Stimulated activated CD4-positive, alpha-beta T cell treated with anti-CD3 and anti-CD28 coated beads, Interleukin-1b, Interleukin-23, amount 100 ng/mL, for 4 hours (primary cell): ENCODE results near the gene DPP10.

ENCODE experiments used
- DNase-seq, 2 donors: peaks; one replicate each; pipeline ENCODE4 v3.0.0-alpha.2; 2020; ENCODE audit warnings: low read depth in 2 of 2

DPP10 gene

GRCh38 chr2:114598329-114598728 is 155.9 kb downstream of the DPP10 start:
- DNase-seq, result no peak

DNA sequence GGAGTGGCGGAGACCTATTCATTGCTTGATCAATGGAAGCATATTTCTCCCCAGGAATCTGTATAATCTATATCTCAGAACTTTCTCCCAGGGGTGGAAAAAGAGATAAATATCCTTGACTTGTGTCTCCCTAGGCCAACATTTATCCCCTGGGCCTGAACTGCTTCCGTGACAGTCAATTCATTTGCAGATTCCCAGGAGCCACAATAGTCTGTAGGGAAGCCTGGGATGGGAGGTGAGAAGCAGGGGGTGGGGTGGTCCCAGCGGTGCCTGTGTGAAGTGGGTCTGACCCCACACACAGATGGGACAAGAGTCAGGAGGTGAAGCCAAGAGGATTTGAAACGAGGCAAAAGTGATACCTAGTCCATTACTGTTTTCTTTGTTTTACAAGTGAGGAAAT is 166.8 kb downstream of the DPP10 start:
- no peak for DNase-seq

GRCh38 chr2:114609801-114610200 is 167.4 kb downstream of the DPP10 start:
- no peak for DNase-seq

DNA sequence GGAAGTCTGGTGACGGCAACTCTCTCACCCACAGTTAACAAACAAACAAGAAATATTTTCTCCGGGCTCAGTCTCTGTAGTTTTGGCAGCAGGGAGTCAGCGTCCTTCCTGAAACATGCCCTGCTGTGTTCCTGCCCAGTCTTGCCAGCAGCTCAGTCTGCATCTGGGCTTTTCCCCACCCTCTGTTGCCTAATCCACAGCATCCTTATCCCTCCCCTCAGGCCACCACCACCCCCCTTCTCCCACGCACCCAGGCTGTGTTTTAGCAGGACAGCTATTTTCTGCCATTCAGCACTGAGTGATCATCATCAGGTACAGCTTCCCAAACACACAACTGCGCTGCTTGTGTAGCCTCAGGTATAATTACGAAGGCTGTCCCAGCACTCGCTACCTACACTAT is 168.2 kb downstream of the DPP10 start:
- no peak for DNase-seq

DNA sequence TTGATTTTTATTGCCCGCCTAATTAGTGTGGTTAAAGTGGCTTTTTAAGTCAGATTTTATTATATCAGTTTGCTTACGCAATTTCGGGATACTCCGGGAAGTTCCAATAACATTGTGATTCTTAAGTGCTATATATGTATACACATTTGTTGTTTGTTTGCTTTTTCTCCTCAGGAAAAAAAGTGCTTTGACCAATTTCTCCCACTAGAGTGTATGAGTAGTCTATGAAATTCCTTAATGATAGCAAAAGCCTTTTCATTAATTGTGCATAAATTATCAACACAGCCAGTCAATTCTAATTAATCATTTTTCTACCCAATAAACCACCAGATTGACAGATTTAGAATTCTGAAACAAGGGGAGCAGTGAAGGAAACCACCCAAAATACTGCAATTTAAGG is 172.2 kb downstream of the DPP10 start:
- no peak for DNase-seq

DNA sequence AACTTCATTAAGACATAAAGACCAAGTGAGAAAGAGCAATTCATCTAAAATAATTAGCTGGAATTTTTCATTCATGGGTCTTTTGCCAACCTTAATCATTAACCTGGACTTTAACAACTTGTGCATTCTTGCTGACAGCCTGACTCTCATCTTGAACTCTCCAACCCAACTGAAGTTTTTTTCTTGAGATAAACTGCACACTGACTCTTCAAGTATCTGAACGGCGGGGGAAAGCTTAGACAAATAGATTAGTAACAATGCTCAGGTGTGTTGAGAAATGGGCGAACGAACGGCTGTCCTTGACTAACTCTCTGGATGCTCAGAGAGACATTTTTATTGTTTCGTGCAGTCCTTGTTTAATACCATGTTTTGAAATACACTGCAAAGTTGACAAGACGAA is 186.0 kb downstream of the DPP10 start:
- DNase-seq, result no peak

DNA sequence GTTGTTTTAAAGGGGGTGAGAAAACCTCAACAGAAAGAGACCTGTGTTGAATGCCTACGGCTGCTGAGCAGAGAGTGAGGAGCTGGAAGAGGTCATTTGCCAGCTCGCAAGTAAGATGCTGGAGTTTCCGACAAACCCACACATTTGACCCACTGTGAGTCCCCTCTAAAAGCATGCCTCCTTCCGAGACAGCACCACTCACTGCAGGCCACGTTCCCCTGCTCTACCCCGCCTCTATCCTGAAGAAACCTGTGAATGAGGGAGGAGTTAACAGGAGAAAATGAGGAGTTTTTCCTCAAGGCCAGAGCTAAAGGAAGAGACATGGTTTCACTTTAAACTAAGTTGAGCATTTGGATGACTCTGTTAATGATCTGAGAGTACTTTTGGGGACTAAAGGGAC is 188.7 kb downstream of the DPP10 start:
- no peak for DNase-seq

GRCh38 chr2:114642166-114642770 is 199.8 kb downstream of the DPP10 start:
- no peak for DNase-seq

DNA sequence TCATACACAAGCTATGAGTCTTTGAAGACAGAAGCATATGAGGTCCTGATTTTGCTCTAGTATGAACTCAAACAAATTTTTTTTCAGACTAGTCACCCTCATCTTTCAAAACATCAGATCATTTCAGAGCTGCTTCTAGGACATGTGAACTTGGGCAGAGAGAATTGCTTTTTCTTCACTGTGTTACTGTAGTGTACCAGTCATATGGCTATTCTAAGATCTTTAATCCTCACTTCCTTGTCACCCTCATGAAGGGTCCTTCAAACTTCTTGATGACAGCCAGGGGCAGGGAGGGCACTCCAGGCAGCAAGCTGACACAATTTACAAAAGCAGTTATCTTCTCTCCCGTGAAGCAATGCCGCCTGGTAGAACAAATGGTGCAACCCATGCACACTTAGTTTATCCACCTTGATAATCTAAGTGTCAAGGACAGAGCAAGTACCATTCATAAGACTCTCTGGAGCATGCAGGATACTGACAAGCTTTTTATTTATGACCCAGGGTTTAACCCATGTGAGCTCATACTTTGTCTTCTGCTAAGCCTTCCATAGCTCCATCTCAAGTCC is 200.6 kb downstream of the DPP10 start:
- no peak for DNase-seq

- DNase-seq, result no peak
These were observed 209.5 kb downstream of the DPP10 start for GRCh38 chr2:114651933-114652332.

DNA sequence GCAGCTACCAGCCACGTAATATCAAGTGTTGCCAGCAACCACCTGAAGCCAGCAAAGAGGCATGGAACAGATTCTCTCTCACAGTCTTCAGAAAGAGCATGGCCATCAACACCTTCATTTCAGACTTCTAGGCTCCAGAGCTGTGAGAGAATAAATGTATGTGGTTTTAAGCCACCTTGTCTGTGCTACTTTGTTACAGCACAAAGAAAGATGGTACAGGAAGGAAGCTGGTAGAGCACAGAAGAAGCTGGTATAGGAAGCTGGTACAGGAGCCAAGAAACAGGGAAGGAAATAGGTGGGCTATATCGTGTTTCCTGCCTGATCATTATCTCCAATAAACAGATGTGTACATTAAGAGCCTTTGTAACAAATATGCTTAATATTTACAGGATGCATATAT is 217.4 kb downstream of the DPP10 start:
- DNase-seq, result no peak

- peak in 1 of 2 donors; percentile 1 for DNase-seq
These were observed 219.8 kb downstream of the DPP10 start for GRCh38 chr2:114661971-114662939.

- no peak for DNase-seq
These were observed 226.0 kb downstream of the DPP10 start for GRCh38 chr2:114668415-114668814.

GRCh38 chr2:114683251-114683650 is 240.8 kb downstream of the DPP10 start:
- no peak for DNase-seq

- no peak for DNase-seq
These were observed 242.0 kb downstream of the DPP10 start for GRCh38 chr2:114684403-114684802.

DNA sequence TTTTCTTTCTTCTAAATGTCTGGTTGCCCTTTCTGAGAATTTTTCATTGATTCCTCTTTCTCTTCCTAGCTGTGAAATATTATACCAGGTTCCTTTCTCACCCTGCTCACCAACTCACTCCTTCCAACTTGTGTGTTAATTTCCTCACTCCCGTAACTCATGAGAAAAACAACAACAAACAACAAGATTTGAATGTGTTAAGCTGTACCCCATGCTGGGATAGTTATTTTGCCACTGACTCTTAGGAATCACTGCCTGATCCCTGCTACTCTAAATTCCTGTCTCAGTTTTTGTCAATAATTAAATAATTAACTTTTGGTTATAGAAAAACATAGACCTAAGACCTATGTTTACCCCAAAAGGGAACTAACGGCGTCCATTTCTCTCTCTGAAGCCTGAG is 242.7 kb downstream of the DPP10 start:
- no peak for DNase-seq

DNA sequence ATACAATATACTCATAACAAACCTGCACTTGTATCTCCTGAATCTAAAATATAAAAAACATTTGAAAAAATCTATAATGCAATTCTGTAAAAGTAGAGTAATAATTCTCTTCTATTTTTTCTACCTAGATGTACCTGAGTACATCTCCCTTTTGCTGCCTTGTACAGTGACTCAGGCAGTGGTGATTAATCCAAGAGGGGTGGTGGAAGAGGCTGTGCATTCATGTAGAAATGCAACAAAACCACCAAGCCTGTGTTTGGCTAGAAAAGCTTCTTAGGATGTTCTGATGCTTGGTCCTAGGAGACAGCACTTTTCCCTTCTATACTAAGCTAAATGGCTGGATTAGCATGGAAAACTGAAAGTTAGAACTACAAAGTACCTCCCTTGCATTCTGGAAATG is 245.8 kb downstream of the DPP10 start:
- no peak for DNase-seq

DNA sequence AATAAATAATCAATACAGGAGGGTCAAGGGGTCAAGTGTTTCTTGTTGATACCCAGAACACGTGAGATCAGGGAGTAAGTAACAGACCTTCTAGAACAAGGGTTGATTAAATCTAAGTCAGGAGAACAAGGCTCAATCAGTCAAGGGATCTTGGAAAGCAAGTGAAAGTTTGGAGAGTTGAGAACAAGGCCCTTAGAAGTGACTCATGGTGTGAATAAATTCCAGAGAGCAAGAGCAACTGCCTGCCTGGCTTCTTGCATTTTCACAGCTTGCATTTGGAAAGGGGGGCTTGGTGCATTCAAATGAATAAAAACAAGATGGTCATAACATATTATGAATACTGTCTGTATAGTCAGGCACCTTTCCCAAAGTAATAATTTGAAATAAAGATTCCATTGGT is 256.1 kb downstream of the DPP10 start:
- DNase-seq, result no peak

DNA sequence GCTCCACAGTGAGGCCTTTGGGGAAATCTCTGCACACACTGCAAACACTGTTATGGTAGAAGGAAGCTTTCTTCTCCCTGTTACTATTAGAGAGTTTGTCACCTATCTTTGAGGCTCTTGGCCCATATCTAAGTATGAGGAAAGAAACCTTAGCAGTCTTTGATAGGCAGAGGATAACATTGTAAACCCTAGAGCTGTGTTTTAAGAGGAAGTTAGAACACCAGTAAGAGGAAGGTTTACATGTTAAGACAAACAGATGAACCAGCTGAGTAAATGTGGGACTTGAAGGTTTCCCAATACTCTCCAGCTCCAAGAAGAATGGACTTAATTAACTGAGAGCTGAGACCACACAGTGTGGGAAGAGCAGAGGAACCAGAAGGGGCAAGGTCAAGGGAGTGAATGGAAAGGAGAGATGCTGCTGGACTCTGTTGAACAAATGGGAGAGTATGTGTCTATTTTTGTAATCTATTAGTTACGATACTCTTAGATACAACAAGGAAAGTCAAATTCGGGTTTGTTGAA is 257.0 kb downstream of the DPP10 start:
- DNase-seq, result no peak

GRCh38 chr2:114700440-114700839 is 258.0 kb downstream of the DPP10 start:
- no peak for DNase-seq

GRCh38 chr2:114709936-114710850 is 267.8 kb downstream of the DPP10 start:
- no peak for DNase-seq

DNA sequence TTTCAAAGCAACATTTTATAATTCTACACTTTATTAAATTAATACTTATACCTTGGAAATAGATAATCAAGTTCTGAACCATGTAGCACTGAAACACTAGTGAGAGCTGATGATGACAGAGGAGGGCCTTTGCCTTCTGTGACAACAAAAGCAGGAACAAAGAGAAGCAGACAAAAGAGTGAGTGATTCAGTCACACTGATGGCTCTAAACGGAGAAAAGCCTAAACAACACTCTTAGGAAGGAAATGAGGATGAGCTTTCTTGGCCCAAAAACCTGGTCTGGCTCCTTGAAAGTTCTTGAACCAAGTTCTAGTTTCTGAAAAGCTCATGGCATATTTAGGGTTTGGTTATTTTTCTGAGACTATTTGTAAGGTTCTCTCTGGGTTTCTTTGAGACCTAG is 271.9 kb downstream of the DPP10 start:
- no peak for DNase-seq
